GM12878 (cell line): ENCODE data around the gene RUFY3. TPM values are rescaled to one million over a fixed set of nuclear protein-coding genes. Genes with fewer than 3 reads are reported as not detected.

Source experiments
- BCL11A ChIP-seq: IDR thresholded peaks from 2 replicates; pipeline ENCODE4 v1.6.1; 2011; ENCODE audit warnings: low read depth, low read length
- BHLHE40 ChIP-seq, 2 experiments: fragments of 450-650 bp in 1 of 2; IDR thresholded peaks; 2 replicates each; pipeline ENCODE4 v1.6.1; 2011 to 2017; ENCODE audit warnings: low read depth in 2 of 2, borderline replicate concordance in 1 of 2, improper control_type of control experiment in 1 of 2, low read length in 1 of 2, mild to moderate bottlenecking in 1 of 2
- CBFB ChIP-seq: IDR thresholded peaks from 2 replicates; pipeline ENCODE4 v1.6.1; 2016; ENCODE audit warnings: antibody characterized with exemption, low read depth
- CBX5 ChIP-seq: sonication (generic); IDR thresholded peaks from 2 replicates; pipeline ENCODE4 v1.6.1; 2016; ENCODE audit warnings: low read depth, moderate library complexity, mild to moderate bottlenecking, inconsistent platforms
- CREM ChIP-seq: IDR thresholded peaks from 2 replicates; pipeline ENCODE4 v1.6.1; 2014; ENCODE audit warnings: antibody characterized with exemption, low read depth
- EGR1 ChIP-seq, 2 experiments: IDR thresholded peaks; 1 replicate in 1 of 2; 2 replicates in 1 of 2; pipeline ENCODE4 v1.6.1; 2011 to 2012; ENCODE audit warnings: low read depth in 2 of 2, low read length in 2 of 2, borderline replicate concordance in 1 of 2, mild to moderate bottlenecking in 1 of 2, moderate library complexity in 1 of 2
- GATAD2B ChIP-seq: fragments of 450-650 bp; conservative IDR thresholded peaks from 2 replicates; pipeline ENCODE4 v1.6.1; 2017; ENCODE audit warnings: low read depth, mild to moderate bottlenecking, moderate library complexity
- HDAC2 ChIP-seq: fragments of 200-600 bp; sonication (generic); IDR thresholded peaks from 2 replicates; pipeline ENCODE4 v1.6.1; 2017
- IKZF1 ChIP-seq: fragments of 450-650 bp; conservative IDR thresholded peaks from 2 replicates; pipeline ENCODE4 v1.6.1; 2017; ENCODE audit warnings: antibody characterized with exemption, mild to moderate bottlenecking
- MLLT1 ChIP-seq: fragments of 450-650 bp; IDR thresholded peaks from 2 replicates; pipeline ENCODE4 v1.6.1; 2016; ENCODE audit warnings: mild to moderate bottlenecking
- NBN ChIP-seq: fragments of 450-650 bp; IDR thresholded peaks from 2 replicates; pipeline ENCODE4 v1.6.1; 2016
- NFXL1 ChIP-seq: fragments of 450-650 bp; IDR thresholded peaks from 2 replicates; pipeline ENCODE4 v1.6.1; 2017; ENCODE audit warnings: antibody characterized with exemption, mild to moderate bottlenecking, borderline replicate concordance
- NFYA ChIP-seq: IDR thresholded peaks from 2 replicates; pipeline ENCODE4 v1.6.1; 2011; ENCODE audit warnings: low read depth, mild to moderate bottlenecking, low read length, improper control_type of control experiment, borderline replicate concordance
- NKRF ChIP-seq: fragments of 450-650 bp; conservative IDR thresholded peaks from 2 replicates; pipeline ENCODE4 v1.6.1; 2017; ENCODE audit warnings: mild to moderate bottlenecking, moderate library complexity
- PKNOX1 ChIP-seq: fragments of 450-650 bp; IDR thresholded peaks from 2 replicates; pipeline ENCODE4 v1.6.1; 2016; ENCODE audit warnings: mild to moderate bottlenecking
- POLR2A ChIP-seq: IDR thresholded peaks from 2 replicates; pipeline ENCODE4 v1.6.1; 2011; ENCODE audit warnings: low read depth, mild to moderate bottlenecking, low read length
- POLR2AphosphoS5 ChIP-seq: IDR thresholded peaks from 2 replicates; pipeline ENCODE4 v1.6.1; 2011; ENCODE audit warnings: mild to moderate bottlenecking, low read length, inconsistent platforms
- RBBP5 ChIP-seq: fragments of 200-600 bp; sonication (generic); conservative IDR thresholded peaks from 2 replicates; pipeline ENCODE4 v1.6.1; 2016
- RUNX3 ChIP-seq: IDR thresholded peaks from 2 replicates; pipeline ENCODE4 v1.6.1; 2012; ENCODE audit warnings: low read length, inconsistent platforms
- SUZ12 ChIP-seq: fragments of 200-600 bp; sonication (generic); IDR thresholded peaks from one replicate; pipeline ENCODE4 v1.6.1; 2018; ENCODE audit warnings: antibody characterized with exemption, mild to moderate bottlenecking; ENCODE audit not compliant: unreplicated experiment
- USF1 ChIP-seq: IDR thresholded peaks from 2 replicates; pipeline ENCODE4 v1.6.1; 2011; ENCODE audit warnings: borderline replicate concordance, low read depth, mild to moderate bottlenecking, moderate library complexity, mixed read lengths, low read length; ENCODE audit not compliant: insufficient read depth; ENCODE audit errors: extremely low read length
- YY1 ChIP-seq: IDR thresholded peaks from 2 replicates; pipeline ENCODE4 v1.6.1; 2011; ENCODE audit warnings: low read depth, mild to moderate bottlenecking, low read length
- ZBTB33 ChIP-seq: fragments of 450-650 bp; IDR thresholded peaks from 2 replicates; pipeline ENCODE4 v1.6.1; 2017; ENCODE audit warnings: mild to moderate bottlenecking
- ZNF622 ChIP-seq: fragments of 450-650 bp; IDR thresholded peaks from 2 replicates; pipeline ENCODE4 v1.6.1; 2017; ENCODE audit warnings: mild to moderate bottlenecking, inconsistent platforms
- polyA plus RNA-seq, 11 experiments: library from polyadenylated mRNA; depleted of rRNA in 4 of 11; unstranded in 6 of 11; stranded (reverse) in 5 of 11; fragments of >200 nt; fragmentation: Nextera tagmentation in 4 of 11; fragmentation: Illumina TruSeq in 1 of 11; extraction: Ambion mirVana in 4 of 11; extraction: Trizol in 1 of 11; gene quantifications; 1 replicate in 1 of 11; 2 replicates in 10 of 11; pipeline versions ENCODE4 v1.2.1 to v1.2.3, GENCODE V29; 2011 to 2016; ENCODE audit warnings: inconsistent platforms in 2 of 11, missing spikeins in 2 of 11, low read depth in 1 of 11
- total RNA-seq, 4 experiments: library from RNA; depleted of rRNA in 3 of 4; stranded (reverse); fragments of >200 nt in 3 of 4; fragmentation: Illumina TruSeq in 1 of 4; extraction: Trizol in 1 of 4; gene quantifications; 2 replicates each; pipeline versions ENCODE4 v1.2.1 to v1.2.3, GENCODE V29; 2013 to 2021

RUFY3 gene
- total and polyA plus RNA-seq, 10 of the 15 experiments (the other 5 are each of a cell fraction or from before 2014, with no cell fraction given) = 5.1 to 28.3 (median 13.1) TPM

- TF ChIP-seq CBFB (no peak), YY1 (peak; percentile 27; the same call in 1 of the 2 replicates), ZBTB33 (no peak), BHLHE40 (IDR thresholded peaks at IDR 0.05; ENCODE audit: borderline replicate concordance in 1 of 2, low read depth in 2 of 2, low read length in 1 of 2) (peak in 1 of 2 experiments; percentile 84; a peak in 2 of 4 replicates), SUZ12 (no peak), NKRF (peak; percentile 52), NFXL1 (no peak), NBN (0 out of 2 replicates have a peak, but pooled peaks have one; percentile 16), NFYA (no peak), HDAC2 (no peak), ZNF622 (no peak), RBBP5 (no peak), USF1 (peak; percentile 40), GATAD2B (no peak; the same call in none of the 2 replicates), RUNX3 (0 out of 2 replicates have a peak, but pooled peaks have one; percentile 22), CREM (peak; percentile 28; the same call in 1 of the 2 replicates), POLR2A (peak; percentile 59), MLLT1 (no peak; the same call in 1 of the 2 replicates), EGR1 (IDR thresholded peaks at IDR 0.05; ENCODE audit: borderline replicate concordance in 1 of 2, low read depth in 2 of 2, low read length in 2 of 2) (peak in 1 of 2 experiments; percentile 86; a peak in 1 of 3 replicates), IKZF1 (peak; percentile 47; the same call in 1 of the 2 replicates), PKNOX1 (no peak), CBX5 (peak; percentile 76; the same call in 1 of the 2 replicates), BCL11A (no peak), POLR2AphosphoS5 (no peak)
Measured at GRCh38 chr4:70705183-70706043, 16.4 kb upstream of the RUFY3 start (continued).
